HG02840 (cell line): ENCODE measurements around the gene PAPPA.

ENCODE experiments used
- ATAC-seq: cut with Tn5 transposase; IDR thresholded peaks from one replicate; pipeline ENCODE4 v1.9.1; 2021; ENCODE audit warnings: mild to moderate bottlenecking, moderate library complexity, moderate number of reproducible peaks; ENCODE audit not compliant: unreplicated experiment, low FRiP score

Gene PAPPA

GRCh38 chr9:116437411-116438370 lies 284.1 kb downstream of the PAPPA start:
- no peak for ATAC-seq

- no peak for ATAC-seq
Observed at GRCh38 chr9:116442528-116442927, 288.9 kb downstream of the PAPPA start.

GRCh38 chr9:116447934-116448333 lies 294.3 kb downstream of the PAPPA start:
- ATAC-seq = no peak

- no peak for ATAC-seq
Observed at GRCh38 chr9:116448431-116448830, 294.8 kb downstream of the PAPPA start.

GRCh38 chr9:116449949-116450348 lies 296.4 kb downstream of the PAPPA start:
- no peak for ATAC-seq

- ATAC-seq = no peak
Observed at GRCh38 chr9:116450378-116451139, 297.0 kb downstream of the PAPPA start.

GRCh38 chr9:116451500-116452115 lies 298.0 kb downstream of the PAPPA start:
- ATAC-seq = no peak
